Neural progenitor cell (in vitro differentiated cells): Measurements from ENCODE around the gene LEKR1. TPM values are rescaled to one million over a fixed set of nuclear protein-coding genes. Genes with fewer than 3 reads are reported as not detected.

ENCODE experiments used
- DNase-seq: peaks from one replicate; pipeline ENCODE4 v3.0.0-alpha.2; 2016; ENCODE audit warnings: low spot score
- H2AFZ ChIP-seq: fragments of 200-600 bp; sonication (generic); replicated peaks from 2 replicates; pipeline ENCODE4 v1.6.1; 2016; ENCODE audit warnings: antibody characterized with exemption
- H3F3A ChIP-seq: fragments of 200-600 bp; sonication (generic); 2 replicates; pipeline ENCODE4 v1.6.1; 2016; ENCODE audit warnings: antibody characterized with exemption, low read depth
- H3K27ac ChIP-seq: fragments of 200-600 bp; sonication (generic); 2 replicates; pipeline ENCODE4 v1.5.1; 2016; ENCODE audit warnings: mild to moderate bottlenecking
- H3K27me3 ChIP-seq: fragments of 200-600 bp; sonication (generic); 2 replicates; pipeline ENCODE4 v1.6.1; 2016; ENCODE audit warnings: mild to moderate bottlenecking, moderate library complexity
- H3K36me3 ChIP-seq: fragments of 200-600 bp; sonication (generic); 2 replicates; pipeline ENCODE4 v1.5.1; 2016
- H3K4me1 ChIP-seq: fragments of 200-600 bp; sonication (generic); 2 replicates; pipeline ENCODE4 v1.6.1; 2016; ENCODE audit warnings: mixed run types
- H3K4me2 ChIP-seq: fragments of 200-600 bp; sonication (generic); 2 replicates; pipeline ENCODE4 v1.6.1; 2016
- H3K4me3 ChIP-seq: fragments of 200-600 bp; sonication (generic); 2 replicates; pipeline ENCODE4 v1.5.1; 2016
- H3K79me2 ChIP-seq: fragments of 200-600 bp; sonication (generic); 2 replicates; pipeline ENCODE4 v1.6.1; 2016; ENCODE audit warnings: low read depth
- H3K9ac ChIP-seq: fragments of 200-600 bp; sonication (generic); 2 replicates; pipeline ENCODE4 v1.6.1; 2016
- H3K9me3 ChIP-seq: fragments of 200-600 bp; sonication (generic); 2 replicates; pipeline ENCODE4 v1.5.1; 2016; ENCODE audit warnings: low read depth
- H4K20me1 ChIP-seq: fragments of 200-600 bp; sonication (generic); 2 replicates; pipeline ENCODE4 v1.6.1; 2016; ENCODE audit warnings: low read depth
- H3K27ac Mint-ChIP-seq: 3 replicates; pipeline ENCODE4 v1.8.0; 2021; ENCODE audit warnings: mixed read lengths
- H3K27me3 Mint-ChIP-seq: 2 replicates; pipeline ENCODE4 v1.8.0; 2022; ENCODE audit warnings: low read depth, mild to moderate bottlenecking, inconsistent platforms, moderate library complexity, mixed read lengths; ENCODE audit not compliant: insufficient read depth
- H3K36me3 Mint-ChIP-seq: 3 replicates; pipeline ENCODE4 v1.8.0; 2021; ENCODE audit warnings: mixed read lengths
- H3K4me1 Mint-ChIP-seq: 3 replicates; pipeline ENCODE4 v1.8.0; 2021; ENCODE audit warnings: mixed read lengths
- H3K4me3 Mint-ChIP-seq: 3 replicates; pipeline ENCODE4 v1.8.0; 2021; ENCODE audit warnings: mild to moderate bottlenecking, moderate library complexity, mixed read lengths
- H3K9me3 Mint-ChIP-seq: 3 replicates; pipeline ENCODE4 v1.8.0; 2020; ENCODE audit warnings: mixed read lengths
- EZH2 ChIP-seq: fragments of 200-600 bp; sonication (generic); IDR thresholded peaks from 2 replicates; pipeline ENCODE4 v1.6.1; 2017; ENCODE audit warnings: antibody characterized with exemption, mild to moderate bottlenecking, moderate library complexity
- EZH2phosphoT487 ChIP-seq: fragments of 200-600 bp; sonication (generic); IDR thresholded peaks from 2 replicates; pipeline ENCODE4 v1.6.1; 2017; ENCODE audit warnings: antibody characterized with exemption
- total RNA-seq: library from RNA; depleted of rRNA; stranded (reverse); fragments of >200 nt; gene quantifications from 2 replicates; pipeline ENCODE4 v1.2.3, GENCODE V29; 2015; ENCODE audit warnings: low replicate concordance
- TF ChIP-seq, protein P1 (sequence below): fragments of 200-600 bp; sonication (generic); IDR thresholded peaks from 2 replicates; pipeline ENCODE4 v1.5.1; 2017; ENCODE audit warnings: antibody characterized with exemption, mild to moderate bottlenecking

The LEKR1 gene
- total RNA-seq, 1 donor from 2014 or later = 1.9 TPM

- Mint-ChIP-seq H3K27ac (peak overlapping the region; percentile 43), H3K4me1 (peaks cover 24% of the 10 kb centered on the region), H3K36me3 (no peaks in the 10 kb centered on the region), H3K9me3 (no peaks in the 10 kb centered on the region), H3K27me3 (no peaks in the 10 kb centered on the region), H3K4me3 (no peak overlapping the region)
- Histone ChIP-seq H3K79me2 (no peaks in the 10 kb centered on the region), H3F3A (no peaks in the 10 kb centered on the region), H3K9me3 (no peaks in the 10 kb centered on the region), H3K27me3 (no peaks in the 10 kb centered on the region), H3K4me3 (no peak overlapping the region), H3K27ac (no peak overlapping the region), H2AFZ (no peak overlapping the region), H3K36me3 (no peaks in the 10 kb centered on the region), H3K9ac (no peak overlapping the region), H3K4me1 (no peaks in the 10 kb centered on the region), H4K20me1 (no peaks in the 10 kb centered on the region), H3K4me2 (no peak overlapping the region)
- DNase-seq = no peak
- TF ChIP-seq EZH2phosphoT487 (no peak), EZH2 (no peak)
These were observed 38.1 kb upstream of the LEKR1 start for GRCh38 chr3:156787926-156788663.

DNA sequence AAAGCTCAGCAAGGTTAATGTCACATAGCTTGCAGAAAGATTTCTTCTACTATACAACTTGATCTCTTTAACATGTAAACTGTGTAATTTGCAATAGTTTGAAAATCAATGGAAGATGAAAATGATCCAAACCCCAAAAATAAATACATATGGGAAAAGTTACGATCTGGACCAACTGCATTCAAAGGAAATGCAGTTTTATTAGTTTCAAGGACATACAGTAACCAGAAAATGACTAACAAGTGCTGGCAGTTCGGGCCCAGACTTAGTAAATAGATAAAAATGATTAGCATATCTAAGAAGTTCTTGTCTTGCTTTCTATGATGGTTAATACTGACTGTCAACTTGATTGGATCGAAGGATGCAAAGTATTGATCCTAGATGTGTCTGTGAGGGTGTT is 37.3 kb upstream of the LEKR1 start:
- Histone ChIP-seq H3K4me1 (no peaks in the 10 kb centered on the region), H3K9ac (no peak overlapping the region), H3F3A (no peaks in the 10 kb centered on the region), H3K4me3 (no peak overlapping the region), H3K79me2 (no peaks in the 10 kb centered on the region), H3K27me3 (no peaks in the 10 kb centered on the region), H4K20me1 (no peaks in the 10 kb centered on the region), H2AFZ (no peak overlapping the region), H3K9me3 (no peaks in the 10 kb centered on the region), H3K27ac (no peak overlapping the region), H3K36me3 (no peaks in the 10 kb centered on the region), H3K4me2 (no peak overlapping the region)
- Mint-ChIP-seq H3K36me3 (no peaks in the 10 kb centered on the region), H3K4me3 (no peak overlapping the region), H3K9me3 (no peaks in the 10 kb centered on the region), H3K27ac (no peak overlapping the region), H3K4me1 (peaks cover 30% of the 10 kb centered on the region), H3K27me3 (peaks cover 2% of the 10 kb centered on the region)
- no peak for DNase-seq
- TF ChIP-seq EZH2 (no peak), EZH2phosphoT487 (no peak)
- TF ChIP-seq, protein P1, sequence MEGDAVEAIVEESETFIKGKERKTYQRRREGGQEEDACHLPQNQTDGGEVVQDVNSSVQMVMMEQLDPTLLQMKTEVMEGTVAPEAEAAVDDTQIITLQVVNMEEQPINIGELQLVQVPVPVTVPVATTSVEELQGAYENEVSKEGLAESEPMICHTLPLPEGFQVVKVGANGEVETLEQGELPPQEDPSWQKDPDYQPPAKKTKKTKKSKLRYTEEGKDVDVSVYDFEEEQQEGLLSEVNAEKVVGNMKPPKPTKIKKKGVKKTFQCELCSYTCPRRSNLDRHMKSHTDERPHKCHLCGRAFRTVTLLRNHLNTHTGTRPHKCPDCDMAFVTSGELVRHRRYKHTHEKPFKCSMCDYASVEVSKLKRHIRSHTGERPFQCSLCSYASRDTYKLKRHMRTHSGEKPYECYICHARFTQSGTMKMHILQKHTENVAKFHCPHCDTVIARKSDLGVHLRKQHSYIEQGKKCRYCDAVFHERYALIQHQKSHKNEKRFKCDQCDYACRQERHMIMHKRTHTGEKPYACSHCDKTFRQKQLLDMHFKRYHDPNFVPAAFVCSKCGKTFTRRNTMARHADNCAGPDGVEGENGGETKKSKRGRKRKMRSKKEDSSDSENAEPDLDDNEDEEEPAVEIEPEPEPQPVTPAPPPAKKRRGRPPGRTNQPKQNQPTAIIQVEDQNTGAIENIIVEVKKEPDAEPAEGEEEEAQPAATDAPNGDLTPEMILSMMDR = no peak

DNA sequence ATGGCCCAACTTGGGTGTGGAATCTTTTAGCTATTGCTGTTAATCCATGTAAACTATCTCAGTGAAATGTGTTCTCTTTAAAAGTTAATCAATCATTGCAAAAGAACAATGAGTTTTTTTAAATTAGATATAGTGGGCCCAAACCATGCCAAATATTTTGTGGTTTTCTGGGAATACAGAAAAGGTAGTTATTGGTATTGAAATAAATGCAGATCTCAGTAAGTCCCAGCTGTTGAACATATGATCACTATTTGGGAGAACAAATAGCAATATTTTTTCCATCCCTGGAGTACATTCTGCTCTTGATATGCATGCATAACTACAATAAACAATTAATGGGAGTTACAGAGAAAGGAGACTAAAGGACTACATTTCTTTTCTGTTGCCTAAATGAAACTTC is 36.0 kb upstream of the LEKR1 start:
- no peaks in the 10 kb centered on the region for H3K79me2 ChIP-seq
- no peak overlapping the region for H2AFZ ChIP-seq
- H3K36me3 Mint-ChIP-seq = no peaks in the 10 kb centered on the region
- TF ChIP-seq, protein P1 = no peak
- no peak for TF ChIP-seq EZH2
- H3K9me3 ChIP-seq = no peaks in the 10 kb centered on the region
- no peaks in the 10 kb centered on the region for H3K36me3 ChIP-seq
- no peak for DNase-seq
- H3K27ac ChIP-seq = no peak overlapping the region
- no peak overlapping the region for H3K4me3 Mint-ChIP-seq
- peaks cover 30% of the 10 kb centered on the region for H3K4me1 Mint-ChIP-seq
- H3K27me3 ChIP-seq = no peaks in the 10 kb centered on the region
- no peaks in the 10 kb centered on the region for H3F3A ChIP-seq
- H3K27ac Mint-ChIP-seq = no peak overlapping the region
- H3K9me3 Mint-ChIP-seq = no peaks in the 10 kb centered on the region
- H3K4me2 ChIP-seq = no peak overlapping the region
- H3K9ac ChIP-seq = no peak overlapping the region
- no peaks in the 10 kb centered on the region for H3K4me1 ChIP-seq
- no peak overlapping the region for H3K4me3 ChIP-seq
- H3K27me3 Mint-ChIP-seq = peaks cover 2% of the 10 kb centered on the region
- no peaks in the 10 kb centered on the region for H4K20me1 ChIP-seq

GRCh38 chr3:156792114-156792513 is 34.0 kb upstream of the LEKR1 start:
- no peak overlapping the region for H3K27ac ChIP-seq
- no peaks in the 10 kb centered on the region for H3K4me1 ChIP-seq
- H4K20me1 ChIP-seq = no peaks in the 10 kb centered on the region
- H3K4me2 ChIP-seq = no peak overlapping the region
- Mint-ChIP-seq H3K4me3 (no peak overlapping the region), H3K4me1 (peaks cover 30% of the 10 kb centered on the region), H3K9me3 (no peaks in the 10 kb centered on the region), H3K36me3 (no peaks in the 10 kb centered on the region), H3K27ac (peak overlapping the region; percentile 29), H3K27me3 (peaks cover 2% of the 10 kb centered on the region)
- H3K27me3 ChIP-seq = no peaks in the 10 kb centered on the region
- TF ChIP-seq EZH2phosphoT487 (no peak), EZH2 (no peak)
- TF ChIP-seq, protein P1 = no peak
- H3K79me2 ChIP-seq = no peaks in the 10 kb centered on the region
- no peak overlapping the region for H3K9ac ChIP-seq
- no peaks in the 10 kb centered on the region for H3F3A ChIP-seq
- peak overlapping the region; percentile 19 for H2AFZ ChIP-seq
- no peaks in the 10 kb centered on the region for H3K36me3 ChIP-seq
- no peak for DNase-seq
- H3K4me3 ChIP-seq = no peak overlapping the region
- no peaks in the 10 kb centered on the region for H3K9me3 ChIP-seq
